IPS-NIHi7 (cell line): ENCODE results near the gene RAVER2.
"Not testable (repeated sequence)": the region's sequence is repeated elsewhere in the genome, so short reads cannot be mapped to it uniquely, and the experiment has no call there.

Experiments
- DNase-seq: peaks from one replicate; pipeline ENCODE4 v3.0.0; 2012; ENCODE audit warnings: mixed read lengths; ENCODE audit errors: extremely low spot score

RAVER2 gene, protein sequence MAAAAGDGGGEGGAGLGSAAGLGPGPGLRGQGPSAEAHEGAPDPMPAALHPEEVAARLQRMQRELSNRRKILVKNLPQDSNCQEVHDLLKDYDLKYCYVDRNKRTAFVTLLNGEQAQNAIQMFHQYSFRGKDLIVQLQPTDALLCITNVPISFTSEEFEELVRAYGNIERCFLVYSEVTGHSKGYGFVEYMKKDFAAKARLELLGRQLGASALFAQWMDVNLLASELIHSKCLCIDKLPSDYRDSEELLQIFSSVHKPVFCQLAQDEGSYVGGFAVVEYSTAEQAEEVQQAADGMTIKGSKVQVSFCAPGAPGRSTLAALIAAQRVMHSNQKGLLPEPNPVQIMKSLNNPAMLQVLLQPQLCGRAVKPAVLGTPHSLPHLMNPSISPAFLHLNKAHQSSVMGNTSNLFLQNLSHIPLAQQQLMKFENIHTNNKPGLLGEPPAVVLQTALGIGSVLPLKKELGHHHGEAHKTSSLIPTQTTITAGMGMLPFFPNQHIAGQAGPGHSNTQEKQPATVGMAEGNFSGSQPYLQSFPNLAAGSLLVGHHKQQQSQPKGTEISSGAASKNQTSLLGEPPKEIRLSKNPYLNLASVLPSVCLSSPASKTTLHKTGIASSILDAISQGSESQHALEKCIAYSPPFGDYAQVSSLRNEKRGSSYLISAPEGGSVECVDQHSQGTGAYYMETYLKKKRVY

DNA sequence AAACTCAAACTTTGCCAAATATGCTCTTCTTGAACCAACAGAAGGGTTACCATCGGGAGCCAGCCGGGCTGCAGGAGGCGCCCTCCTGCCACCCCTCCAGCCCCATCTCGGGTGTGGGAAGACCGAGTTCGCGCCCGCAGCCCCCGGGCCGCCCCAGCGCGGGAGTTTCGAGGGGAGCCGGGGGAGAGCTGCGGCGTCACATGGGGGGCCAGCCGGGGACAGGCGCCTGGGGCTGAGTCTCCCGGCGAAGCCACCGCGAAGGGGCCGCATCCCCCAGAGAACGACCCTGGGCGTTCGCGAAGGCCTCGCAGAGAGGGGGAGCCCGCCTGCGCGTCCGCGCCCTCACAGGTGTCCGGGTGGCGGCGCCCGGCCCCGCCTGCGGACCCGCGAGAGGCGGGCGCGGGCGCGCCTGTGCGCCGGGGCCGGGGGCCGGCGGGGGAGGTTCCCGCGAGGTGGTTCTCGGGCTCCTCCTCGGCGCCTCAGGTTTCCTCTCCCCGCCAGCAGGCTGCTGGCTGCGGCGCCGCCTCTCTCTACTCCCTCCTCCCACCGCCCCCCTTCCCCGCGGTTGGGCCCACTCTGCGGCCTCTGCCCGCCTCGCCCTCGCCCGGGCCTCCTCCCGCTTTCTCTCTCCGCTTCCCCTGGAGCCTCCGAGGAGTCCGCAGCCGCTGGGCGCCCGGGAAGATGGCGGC, at the start of gene RAVER2:
RAVER2 (plus strand) TSS at position 584 of the 689 bp plus-strand sequence; CDS start at position 682, 98 bp downstream.
- DNase-seq: peak; percentile 83

DNA sequence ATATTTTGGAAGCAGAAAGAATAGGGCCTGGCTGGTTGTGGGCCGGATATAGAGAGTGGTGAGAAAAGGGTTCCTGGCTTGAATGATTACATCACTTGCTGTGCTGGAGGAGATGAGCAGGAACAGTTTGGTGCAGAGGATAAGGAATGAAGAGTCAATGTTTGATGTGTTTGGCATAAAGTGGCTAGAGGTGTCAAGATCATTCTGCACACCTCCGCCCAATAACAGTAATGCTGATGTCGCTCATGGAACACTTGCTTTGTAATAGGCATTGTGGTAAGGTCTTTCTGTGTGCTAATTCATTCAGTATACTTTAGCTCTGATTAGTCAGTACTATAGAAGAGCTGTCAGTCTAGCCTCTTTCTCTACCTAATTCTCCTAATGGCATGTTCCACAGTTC, 48.0 kb upstream of the RAVER2 start:
- DNase-seq: no peak

DNA sequence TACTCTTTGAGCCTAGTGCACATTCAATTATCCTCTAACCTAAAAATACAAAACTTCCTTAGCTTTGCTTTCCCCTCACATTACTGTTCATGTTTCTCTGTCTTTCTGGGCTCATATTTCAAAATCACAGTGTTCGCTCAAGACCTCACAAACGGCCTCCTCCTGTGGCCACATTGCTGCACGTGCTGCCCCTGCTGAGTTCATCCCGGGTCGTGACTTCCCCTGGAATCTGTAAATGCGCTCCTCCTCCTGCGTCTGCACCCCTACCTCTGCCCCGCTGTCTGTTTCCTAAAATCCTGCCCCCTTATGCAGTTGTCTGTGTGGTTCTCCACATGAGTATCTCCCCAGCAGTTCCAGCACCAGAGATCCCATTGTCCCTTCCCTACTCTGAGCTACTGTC, 45.5 kb upstream of the RAVER2 start:
- DNase-seq: no peak

DNA sequence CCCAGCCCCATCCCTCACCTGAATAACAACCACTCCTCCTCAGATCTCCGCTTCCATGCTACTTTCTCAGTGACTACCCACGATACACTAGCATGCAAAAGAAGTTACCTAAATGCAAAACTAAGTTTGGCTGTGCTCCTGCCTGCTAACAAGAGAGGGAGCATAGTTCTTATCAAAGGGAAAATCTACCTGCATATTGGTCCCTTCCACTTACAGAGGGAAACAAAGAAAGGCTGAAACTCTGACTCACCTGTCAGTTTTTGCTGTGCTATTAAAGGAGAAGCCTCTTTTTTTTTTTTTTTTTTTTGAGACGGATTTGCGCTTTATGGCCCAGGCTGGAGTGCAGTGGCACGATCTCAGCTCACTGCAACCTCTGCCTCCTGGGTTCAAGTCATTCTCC, 43.8 kb upstream of the RAVER2 start:
- DNase-seq: no peak

DNA sequence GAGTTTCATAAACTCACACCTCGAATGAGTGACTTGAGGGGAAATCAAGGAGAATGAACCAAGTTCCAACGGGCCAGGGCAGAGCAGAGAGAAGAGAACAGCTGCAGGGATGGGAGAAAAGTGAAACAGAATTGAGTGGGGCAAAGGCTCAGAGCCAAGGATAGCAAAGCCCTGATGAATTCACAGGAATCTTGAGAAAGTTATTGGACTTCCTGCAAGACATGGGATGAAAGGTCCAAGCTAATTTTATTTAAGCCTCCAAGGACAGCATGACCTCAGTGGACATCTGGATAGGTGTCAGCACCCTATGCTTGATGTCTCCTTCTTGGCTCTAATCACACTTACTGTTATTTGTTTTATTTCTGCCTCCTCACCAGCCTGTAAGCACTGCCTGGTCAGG, 43.0 kb upstream of the RAVER2 start:
- no peak for DNase-seq

DNA sequence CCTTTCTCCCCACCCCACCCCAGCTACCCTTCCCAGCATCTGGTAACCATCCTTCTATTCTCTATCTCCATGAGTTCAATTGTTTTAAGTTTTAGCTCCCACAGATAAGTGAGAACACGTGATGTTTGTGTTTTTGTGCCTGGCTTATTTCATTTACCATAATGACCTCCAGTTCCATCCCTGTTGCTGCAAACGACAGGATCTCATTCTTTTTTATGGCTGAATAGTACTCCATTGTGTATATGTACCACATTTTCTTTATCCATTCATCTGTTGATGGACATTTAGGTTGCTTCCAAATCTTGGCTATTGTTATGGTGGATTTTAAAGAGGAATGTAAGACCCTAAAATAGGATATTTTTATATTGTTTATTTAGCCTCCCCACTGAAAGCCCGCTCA, 42.2 kb upstream of the RAVER2 start:
- DNase-seq: not testable (repeated sequence)

DNA sequence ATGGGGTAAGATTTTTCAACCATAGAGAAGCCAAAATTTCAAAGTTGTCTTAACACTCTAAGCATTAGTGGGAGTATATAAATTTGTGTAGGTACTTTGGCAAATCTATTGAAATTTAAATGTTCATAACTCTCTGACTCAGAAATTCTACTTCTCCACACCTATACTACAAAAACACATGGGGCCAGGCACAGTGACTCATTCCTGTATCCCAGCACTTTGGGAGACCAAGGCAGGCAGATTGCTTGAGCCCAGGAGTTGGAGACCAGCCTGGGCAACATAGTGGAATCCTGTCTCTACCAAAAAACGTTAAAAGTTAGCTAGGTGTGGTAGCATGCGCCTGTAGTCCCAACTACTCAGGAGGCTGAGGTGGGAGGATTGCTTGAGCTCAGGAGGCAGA, 41.3 kb upstream of the RAVER2 start:
- no peak for DNase-seq

DNA sequence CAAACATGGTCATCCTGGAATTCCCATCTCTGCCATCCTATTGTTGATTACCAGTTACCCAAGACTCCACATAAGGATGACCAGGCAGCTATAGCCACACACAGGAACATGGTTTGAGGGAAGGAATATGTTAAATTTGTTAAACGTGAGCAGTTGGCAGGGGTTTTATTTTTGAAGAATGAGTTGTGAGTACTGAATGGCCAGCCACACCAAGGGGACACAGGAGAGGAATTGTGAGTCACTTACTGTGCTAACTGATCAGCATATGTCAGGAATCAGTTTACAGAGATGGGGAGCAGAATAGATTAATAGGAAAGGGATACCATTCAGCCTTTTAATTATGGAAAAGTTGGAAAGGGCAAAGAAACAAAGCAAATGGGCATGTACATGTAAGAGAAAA, 39.3 kb upstream of the RAVER2 start:
- no peak for DNase-seq

DNA sequence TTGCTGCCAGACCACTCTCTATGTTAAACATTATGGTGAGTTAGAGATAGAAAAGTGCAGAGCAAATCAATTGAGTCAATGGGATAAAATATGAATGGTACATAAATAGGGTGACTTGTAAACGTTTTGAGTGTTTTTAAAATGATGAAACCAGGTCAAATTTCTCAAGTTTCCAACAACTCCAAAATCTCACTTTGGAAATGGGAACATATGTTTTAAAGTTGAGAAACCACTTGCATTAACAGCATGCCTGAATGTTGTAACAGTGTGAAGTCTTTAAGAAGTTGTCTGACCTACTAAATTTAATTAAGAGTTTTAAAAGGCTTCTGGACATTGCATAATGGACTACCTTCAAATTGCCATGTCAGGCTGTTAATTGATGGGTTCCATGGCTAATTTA, 33.6 kb upstream of the RAVER2 start:
- no peak for DNase-seq

DNA sequence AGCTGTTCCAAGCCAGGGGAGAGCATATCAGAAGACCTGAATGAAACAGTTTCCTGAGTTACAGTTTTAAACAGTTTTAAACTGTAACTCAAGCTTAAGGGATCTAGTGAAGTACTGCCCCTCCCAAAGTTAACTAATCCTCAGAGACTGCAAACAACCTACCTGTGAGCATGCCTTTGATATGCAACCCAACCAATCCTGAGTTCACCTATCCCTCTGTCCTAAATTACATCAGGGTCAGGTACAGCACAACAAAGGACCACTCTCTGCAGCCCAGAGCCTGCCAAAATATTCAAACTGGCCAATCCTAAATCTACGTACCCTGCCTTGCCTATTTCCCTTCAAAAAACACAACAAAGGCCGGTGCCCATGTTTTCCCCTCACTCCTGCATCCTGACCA, 32.8 kb upstream of the RAVER2 start:
- DNase-seq: no peak

DNA sequence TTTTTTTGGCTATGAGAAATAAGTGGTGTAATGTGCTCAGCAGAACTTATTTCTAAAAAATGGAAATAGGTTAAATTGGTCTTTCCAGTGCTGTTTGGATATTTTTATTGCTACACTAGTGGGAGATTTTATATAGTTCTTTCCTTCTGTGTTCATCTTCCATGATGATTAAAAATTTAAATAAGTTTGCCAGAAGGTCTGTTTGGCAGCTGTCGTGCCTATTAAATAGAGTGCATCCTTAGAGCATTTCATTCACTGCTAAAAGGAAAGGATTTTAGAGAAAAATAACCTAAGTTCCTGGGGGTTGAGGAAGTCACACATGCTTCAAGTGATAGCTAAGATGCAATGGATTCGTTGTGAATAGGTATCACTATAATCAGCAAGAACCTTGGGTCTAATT, 29.7 kb upstream of the RAVER2 start:
- DNase-seq: no peak

DNA sequence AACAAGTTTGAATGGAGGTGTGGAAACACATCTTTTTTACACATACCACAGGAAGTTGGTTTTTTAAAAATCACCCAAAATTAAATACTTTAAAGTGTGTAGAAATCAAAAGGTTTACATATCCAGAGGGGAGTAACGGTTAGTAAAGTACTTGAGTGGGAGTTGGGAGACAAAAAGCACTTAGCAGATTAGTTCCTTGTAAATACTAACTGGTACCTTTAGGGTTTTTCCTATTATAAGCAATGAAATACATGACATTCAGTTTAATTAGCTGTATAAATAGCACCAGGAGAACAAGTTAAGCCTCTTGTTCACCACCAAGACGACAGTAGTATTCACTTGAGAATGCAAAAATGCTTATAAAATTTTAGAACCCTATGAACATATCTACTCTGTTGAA, 23.7 kb upstream of the RAVER2 start:
- DNase-seq: no peak

DNA sequence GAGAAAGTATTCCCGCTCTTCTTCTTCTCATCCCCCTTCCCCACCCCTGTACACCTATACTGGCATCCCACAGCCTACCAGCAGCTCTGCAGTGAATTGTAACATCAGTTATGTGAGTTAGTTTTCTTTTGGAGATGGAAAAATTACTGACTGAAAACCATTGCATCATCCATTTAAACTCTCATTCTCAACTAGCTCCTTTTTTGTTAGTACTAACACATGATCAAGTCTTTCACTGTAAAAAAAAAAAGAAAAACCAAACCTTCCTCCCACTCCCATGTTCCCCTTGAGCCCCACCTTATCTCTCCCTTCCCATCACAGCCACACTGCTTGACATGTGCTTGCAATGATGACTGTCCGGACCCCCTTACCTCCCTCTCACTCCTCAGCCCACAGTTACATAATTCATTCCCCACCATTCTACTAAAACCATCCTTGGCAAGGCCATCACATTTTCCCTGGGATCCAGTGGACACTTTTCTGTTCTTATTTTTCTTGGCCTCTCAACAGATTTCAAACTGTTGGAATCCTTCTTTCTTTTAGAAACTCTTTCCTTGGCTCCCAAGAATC, 23.2 kb upstream of the RAVER2 start:
- DNase-seq: no peak

DNA sequence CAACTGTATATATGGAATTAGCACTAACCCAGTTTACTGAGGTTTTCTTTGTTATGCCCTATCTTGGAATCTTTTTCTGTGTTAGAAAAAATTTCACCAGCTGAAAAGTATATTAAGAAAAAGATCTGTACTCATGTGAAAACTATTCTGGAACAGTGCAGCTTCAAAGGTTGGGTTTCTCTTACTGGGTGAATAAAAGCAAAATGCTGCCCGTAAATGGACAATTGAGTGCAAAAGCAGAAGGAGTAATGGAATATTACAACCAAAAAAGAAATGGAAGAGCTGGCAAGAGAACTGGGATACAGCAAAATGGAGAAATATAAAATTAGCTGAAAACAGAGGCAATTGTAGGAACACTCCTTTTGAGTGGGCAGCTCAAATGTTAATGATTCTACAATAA, 17.0 kb upstream of the RAVER2 start:
- DNase-seq: no peak

DNA sequence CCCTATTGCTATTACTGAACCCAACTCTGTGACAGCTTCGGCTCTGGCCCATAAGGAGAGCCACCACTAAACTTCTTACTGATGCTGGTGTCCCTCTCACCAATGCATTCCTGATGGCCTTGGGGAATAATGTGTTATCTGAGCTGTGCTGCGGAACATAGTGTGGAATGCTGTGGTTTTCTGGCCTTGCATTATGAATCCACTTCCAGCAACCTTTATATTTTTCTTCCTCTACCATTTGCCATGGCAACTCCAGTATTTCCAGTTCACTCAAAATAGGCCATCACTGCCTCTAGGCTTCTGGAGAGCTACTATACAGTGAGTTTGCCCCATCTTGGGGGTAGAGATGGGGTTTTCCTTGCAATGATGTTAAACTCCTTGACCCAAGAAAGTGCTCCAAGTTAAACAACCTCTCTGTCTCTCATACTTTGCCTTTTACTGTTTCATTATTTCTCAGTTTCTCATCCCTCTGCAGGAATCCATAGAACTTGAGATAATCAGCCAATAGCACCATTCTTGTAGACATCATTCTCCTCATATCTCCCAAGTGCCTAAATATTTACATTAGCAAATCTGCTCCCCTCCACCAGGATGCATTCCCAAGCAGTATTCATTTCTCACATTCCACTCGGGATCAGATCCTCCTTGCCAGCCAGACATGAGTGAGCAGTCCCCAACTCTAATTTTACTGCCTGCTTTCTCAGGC, 11.1 kb upstream of the RAVER2 start:
- DNase-seq: no peak

DNA sequence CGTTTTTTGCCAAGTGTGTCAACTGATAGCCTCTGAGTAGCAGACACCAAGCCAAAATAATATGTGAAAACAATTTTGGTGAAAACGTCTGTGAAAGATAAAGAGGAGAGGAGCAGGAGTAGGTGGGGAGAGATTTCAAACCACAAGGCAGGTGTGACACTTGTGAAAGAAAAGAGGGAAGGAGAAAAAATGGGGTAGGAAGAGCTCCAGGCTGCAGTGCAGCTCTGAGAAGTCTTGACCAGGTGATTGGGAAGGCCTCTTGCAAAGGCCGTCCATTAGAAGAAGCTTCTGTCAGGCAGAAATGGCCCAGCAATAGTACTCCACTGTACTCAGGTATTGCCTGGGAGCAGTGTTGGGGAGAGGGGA, 10.6 kb upstream of the RAVER2 start:
- DNase-seq: no peak

DNA sequence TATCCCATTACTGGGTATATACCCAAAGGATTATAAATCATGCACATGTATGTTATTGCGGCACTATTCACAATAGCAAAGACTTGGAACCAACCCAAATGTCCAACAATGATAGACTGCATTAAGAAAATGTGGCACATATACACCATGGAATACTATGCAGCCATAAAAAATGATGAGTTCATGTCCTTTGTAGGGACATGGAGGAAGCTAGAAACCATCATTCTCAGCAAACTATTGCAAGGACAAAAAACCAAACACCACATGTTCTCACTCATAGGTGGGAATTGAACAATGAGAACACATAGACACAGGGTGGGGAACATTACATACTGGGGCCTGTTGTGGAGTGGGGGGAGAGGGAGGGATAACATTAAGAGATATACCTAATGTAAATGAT, 4.2 kb upstream of the RAVER2 start:
- DNase-seq: not testable (repeated sequence)

DNA sequence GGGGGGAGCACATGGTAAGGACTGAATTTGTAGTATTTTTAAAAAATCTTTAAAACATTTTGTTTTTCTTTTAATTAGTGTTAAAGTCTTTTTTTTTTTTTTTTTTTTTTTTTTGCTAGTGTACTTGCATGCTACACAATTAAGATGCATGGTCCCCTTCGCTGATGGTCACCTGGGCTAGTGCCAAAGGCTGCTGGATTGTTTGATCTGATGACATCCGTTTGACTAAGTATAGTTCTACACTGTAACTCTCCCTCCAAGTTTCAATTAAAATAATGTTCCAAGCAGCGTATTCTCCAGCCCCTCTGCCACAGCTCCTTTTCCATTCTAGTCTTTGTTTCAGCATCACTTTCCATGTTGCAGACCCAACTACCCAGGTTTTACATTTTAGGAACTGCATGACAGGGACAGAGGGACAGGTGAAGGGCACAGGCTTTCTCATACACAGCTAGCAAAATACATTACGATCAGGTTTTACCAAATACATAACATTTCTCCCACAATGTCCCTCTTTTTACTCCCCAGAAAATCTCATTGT, 852 bp upstream of the RAVER2 start:
- DNase-seq: no peak

DNA sequence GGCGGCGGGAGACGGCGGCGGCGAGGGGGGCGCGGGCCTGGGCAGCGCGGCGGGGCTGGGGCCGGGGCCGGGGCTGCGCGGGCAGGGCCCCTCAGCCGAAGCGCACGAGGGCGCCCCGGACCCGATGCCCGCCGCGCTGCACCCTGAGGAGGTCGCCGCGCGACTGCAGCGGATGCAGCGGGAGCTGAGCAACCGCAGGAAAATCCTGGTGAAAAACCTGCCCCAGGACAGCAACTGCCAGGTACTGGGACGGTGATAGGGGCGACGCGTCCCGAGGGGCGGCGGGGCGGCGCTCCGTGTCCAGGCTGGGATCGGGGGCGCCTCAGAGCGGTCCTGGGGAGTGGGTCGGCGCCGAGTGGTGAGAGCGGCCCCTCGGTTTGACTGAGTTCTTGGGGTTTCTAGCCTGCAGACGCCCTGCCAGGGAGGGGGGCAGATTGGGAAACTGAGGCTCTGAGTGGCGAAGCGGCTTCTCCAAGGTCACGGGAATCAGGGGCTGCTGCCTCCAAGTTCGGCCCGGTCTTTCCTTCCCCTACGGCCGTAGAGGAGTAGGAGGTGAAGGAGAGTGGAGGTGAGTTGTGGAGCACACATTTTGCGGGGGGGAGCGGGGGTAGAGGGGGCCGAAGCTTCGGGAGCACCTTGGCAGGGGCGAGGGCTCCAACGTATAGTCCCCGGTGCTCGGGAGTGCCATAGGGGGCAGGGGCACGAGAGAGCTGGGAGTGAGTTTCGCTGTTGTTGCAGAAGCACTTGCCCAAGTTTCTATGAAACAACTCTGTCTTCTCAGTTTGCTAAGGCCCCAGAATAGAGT, 508 bp downstream of the RAVER2 start:
- DNase-seq: peak; percentile 28

DNA sequence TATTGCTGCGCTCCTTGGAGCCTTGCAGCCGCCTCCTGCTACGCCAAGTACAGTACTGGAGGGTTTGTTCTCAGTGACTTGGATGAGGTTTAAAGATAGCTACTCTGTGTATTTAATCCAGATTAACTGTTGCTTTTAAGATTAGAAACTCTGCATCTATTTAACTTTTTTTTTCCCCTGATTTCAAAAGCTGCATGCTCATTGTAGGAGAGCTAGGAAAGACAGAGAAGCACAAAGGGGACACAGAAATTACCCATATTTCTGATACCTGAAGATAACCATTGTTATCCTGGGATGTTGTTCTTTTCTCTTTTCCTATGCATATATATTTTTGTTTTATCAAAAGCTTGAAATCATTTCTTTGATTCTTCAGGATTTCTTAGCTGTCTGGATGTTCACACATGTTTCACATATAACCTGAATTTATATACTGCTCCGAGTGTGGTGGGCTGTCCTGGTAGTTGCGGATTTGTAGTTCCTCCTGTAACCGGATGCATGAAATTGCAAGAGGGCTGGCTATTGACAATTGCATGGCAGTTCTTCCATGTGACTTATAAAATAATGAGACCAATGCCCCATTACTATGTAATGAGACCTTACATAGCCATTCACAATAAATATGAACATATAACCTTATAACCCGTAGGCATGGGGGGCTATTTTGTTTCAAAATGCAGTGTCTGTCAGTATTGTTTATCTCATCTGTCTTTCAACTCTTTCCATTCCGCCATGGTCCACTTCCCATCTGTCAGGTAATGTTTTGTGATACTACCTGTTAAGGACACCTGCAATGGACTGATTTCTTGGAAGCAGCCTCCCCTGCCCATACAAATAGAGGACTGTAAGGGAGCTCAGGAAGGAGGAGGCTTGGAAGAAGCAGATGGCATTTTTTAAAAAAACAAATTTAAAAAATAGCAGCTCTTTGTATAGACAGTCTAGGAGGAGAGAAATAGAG, 1.4 kb downstream of the RAVER2 start:
- no peak for DNase-seq
